Endothelial cell (in vitro differentiated cells): Measurements from ENCODE around the gene ZNF473. TPM values are rescaled to one million over a fixed set of nuclear protein-coding genes. Genes with fewer than 3 reads are reported as not detected.

Experiments used
- DNase-seq: peaks from one replicate; pipeline ENCODE4 v3.0.0; 2021; ENCODE audit warnings: low spot score
- H3K27ac Mint-ChIP-seq: one replicate; pipeline ENCODE4 v1.8.0; 2021; ENCODE audit warnings: mixed read lengths, inconsistent platforms; ENCODE audit not compliant: unreplicated experiment
- H3K27me3 Mint-ChIP-seq: one replicate; pipeline ENCODE4 v1.8.0; 2021; ENCODE audit warnings: mild to moderate bottlenecking, moderate library complexity, mixed read lengths, inconsistent platforms; ENCODE audit not compliant: unreplicated experiment
- H3K36me3 Mint-ChIP-seq: one replicate; pipeline ENCODE4 v1.8.0; 2021; ENCODE audit warnings: mild to moderate bottlenecking, low read depth, mixed read lengths, inconsistent platforms; ENCODE audit not compliant: unreplicated experiment
- H3K4me1 Mint-ChIP-seq: one replicate; pipeline ENCODE4 v1.8.0; 2021; ENCODE audit warnings: mild to moderate bottlenecking, mixed read lengths, inconsistent platforms; ENCODE audit not compliant: unreplicated experiment
- H3K4me3 Mint-ChIP-seq: one replicate; pipeline ENCODE4 v1.8.0; 2021; ENCODE audit warnings: mild to moderate bottlenecking, mixed read lengths, inconsistent platforms; ENCODE audit not compliant: unreplicated experiment
- H3K9me3 Mint-ChIP-seq: one replicate; pipeline ENCODE4 v1.8.0; 2021; ENCODE audit warnings: mixed read lengths, inconsistent platforms; ENCODE audit not compliant: unreplicated experiment
- CTCF ChIP-seq: fragments of 200-600 bp; sonication (generic); IDR thresholded peaks from one replicate; pipeline ENCODE4 v1.5.0; 2021; ENCODE audit warnings: antibody characterized with exemption; ENCODE audit not compliant: unreplicated experiment
- total RNA-seq: library from RNA; stranded (reverse); fragmentation: NEBNext Ultra II Directional; extraction: Animal tissue kit (Norgen Biotek cat#: 25700); gene quantifications from one replicate; pipeline ENCODE4 v1.2.1, GENCODE V29; 2021; ENCODE audit not compliant: unreplicated experiment

The ZNF473 gene
- total RNA-seq, 1 donor from 2014 or later: 10.9 TPM

DNA sequence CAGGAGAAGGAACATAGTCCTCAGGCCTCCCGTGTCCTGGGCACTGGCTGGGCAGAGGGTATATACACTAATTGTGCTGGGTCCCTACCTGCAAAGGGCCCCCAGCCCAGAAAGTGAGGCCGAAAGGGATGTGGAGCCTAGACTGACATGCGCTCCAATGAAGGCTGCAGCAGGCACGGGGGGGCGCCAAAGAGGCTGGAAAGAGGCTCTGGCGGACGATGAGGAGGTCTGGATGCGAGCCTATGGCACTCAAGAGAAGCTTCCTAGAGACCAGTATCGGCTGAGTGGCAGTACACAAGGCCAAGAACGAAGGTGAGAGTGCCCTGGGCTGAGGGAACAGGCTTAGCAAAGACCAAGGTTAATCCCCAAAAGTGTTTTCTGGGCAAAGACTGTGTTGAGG, 17.3 kb upstream of the ZNF473 start:
- Mint-ChIP-seq H3K4me1 (no peaks in the 10 kb centered on the region), H3K27me3 (no peaks in the 10 kb centered on the region), H3K9me3 (no peaks in the 10 kb centered on the region), H3K36me3 (peaks cover 39% of the 10 kb centered on the region), H3K27ac (no peak overlapping the region), H3K4me3 (no peak overlapping the region)
- no peak for TF ChIP-seq CTCF
- peak; percentile 43 for DNase-seq

GRCh38 chr19:50016225-50016807, 9.5 kb upstream of the ZNF473 start:
- no peak overlapping the region for H3K27ac Mint-ChIP-seq
- H3K27me3 Mint-ChIP-seq: no peaks in the 10 kb centered on the region
- H3K4me3 Mint-ChIP-seq: no peak overlapping the region
- DNase-seq: no peak
- H3K9me3 Mint-ChIP-seq: no peaks in the 10 kb centered on the region
- TF ChIP-seq CTCF: no peak
- H3K36me3 Mint-ChIP-seq: peaks cover 41% of the 10 kb centered on the region
- peaks cover 4% of the 10 kb centered on the region for H3K4me1 Mint-ChIP-seq

GRCh38 chr19:50020481-50020880, 5.3 kb upstream of the ZNF473 start:
- Mint-ChIP-seq H3K9me3 (no peaks in the 10 kb centered on the region), H3K27me3 (peaks cover 6% of the 10 kb centered on the region), H3K4me3 (peak overlapping the region; percentile 43), H3K27ac (peak overlapping the region; percentile 16), H3K36me3 (peaks cover 28% of the 10 kb centered on the region), H3K4me1 (peaks cover 6% of the 10 kb centered on the region)
- DNase-seq: no peak
- TF ChIP-seq CTCF: no peak

DNA sequence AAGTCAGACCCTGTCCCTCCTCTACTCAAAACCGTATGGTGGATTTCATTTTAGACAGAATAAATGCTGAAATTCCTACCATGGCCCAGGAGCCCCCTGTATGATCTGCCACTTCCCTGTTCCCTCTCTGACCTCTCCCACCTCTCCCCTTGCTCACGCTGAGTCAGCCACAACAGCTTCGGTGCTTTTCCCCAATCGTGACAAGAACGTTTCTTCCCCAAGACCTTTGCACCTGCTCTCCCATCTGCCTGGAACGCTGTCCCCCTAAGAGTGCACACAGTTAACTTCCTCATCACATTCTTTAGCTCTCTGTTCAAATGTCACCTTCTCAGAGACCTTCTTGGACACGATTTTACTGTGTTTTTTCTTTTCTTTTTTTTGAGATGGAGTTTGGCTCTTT, 3.0 kb upstream of the ZNF473 start:
- no peak for DNase-seq
- Mint-ChIP-seq H3K4me3 (peak overlapping the region; percentile 35), H3K27me3 (peaks cover 16% of the 10 kb centered on the region), H3K36me3 (peaks cover 16% of the 10 kb centered on the region), H3K4me1 (peaks cover 20% of the 10 kb centered on the region), H3K9me3 (no peaks in the 10 kb centered on the region), H3K27ac (no peak overlapping the region)
- no peak for TF ChIP-seq CTCF

- Mint-ChIP-seq H3K36me3 (peaks cover 19% of the 10 kb centered on the region), H3K9me3 (no peaks in the 10 kb centered on the region), H3K27ac (peak overlapping the region; percentile 72), H3K4me3 (peak overlapping the region; percentile 95), H3K27me3 (peaks cover 16% of the 10 kb centered on the region), H3K4me1 (peaks cover 20% of the 10 kb centered on the region)
- no peak for DNase-seq
- no peak for TF ChIP-seq CTCF
Observed at GRCh38 chr19:50024719-50025021, 1.1 kb upstream of the ZNF473 start.
